ENCODE measurements around the gene CEP76.

DNA sequence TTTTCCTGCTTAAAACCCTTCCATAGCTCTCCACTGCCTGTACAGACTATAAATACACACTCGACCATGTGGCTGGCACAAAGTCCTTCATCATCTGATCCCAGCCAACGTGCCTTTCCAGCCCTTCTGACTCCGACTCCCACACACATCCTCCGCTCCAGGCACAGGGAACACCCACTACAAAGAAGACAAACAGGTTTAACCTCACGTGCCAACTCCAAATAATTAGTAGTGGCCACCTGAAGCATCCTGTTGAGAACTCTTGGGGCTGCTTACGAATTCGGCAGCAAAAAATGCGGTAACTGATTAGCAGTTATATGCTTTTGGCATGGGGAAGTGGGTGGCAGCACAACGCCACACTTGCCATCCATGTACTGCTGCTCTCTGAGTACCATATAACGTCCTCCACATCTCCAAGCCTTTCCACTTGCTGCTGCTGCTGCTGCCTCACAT is 56.7 kb downstream of the CEP76 start:
- TF ChIP-seq, protein P1, sequence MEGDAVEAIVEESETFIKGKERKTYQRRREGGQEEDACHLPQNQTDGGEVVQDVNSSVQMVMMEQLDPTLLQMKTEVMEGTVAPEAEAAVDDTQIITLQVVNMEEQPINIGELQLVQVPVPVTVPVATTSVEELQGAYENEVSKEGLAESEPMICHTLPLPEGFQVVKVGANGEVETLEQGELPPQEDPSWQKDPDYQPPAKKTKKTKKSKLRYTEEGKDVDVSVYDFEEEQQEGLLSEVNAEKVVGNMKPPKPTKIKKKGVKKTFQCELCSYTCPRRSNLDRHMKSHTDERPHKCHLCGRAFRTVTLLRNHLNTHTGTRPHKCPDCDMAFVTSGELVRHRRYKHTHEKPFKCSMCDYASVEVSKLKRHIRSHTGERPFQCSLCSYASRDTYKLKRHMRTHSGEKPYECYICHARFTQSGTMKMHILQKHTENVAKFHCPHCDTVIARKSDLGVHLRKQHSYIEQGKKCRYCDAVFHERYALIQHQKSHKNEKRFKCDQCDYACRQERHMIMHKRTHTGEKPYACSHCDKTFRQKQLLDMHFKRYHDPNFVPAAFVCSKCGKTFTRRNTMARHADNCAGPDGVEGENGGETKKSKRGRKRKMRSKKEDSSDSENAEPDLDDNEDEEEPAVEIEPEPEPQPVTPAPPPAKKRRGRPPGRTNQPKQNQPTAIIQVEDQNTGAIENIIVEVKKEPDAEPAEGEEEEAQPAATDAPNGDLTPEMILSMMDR (IDR thresholded peaks at IDR 0.05; ENCODE audit: insufficient read depth, low read length, poor library complexity, severe bottlenecking) = no peak
- no peak for TF ChIP-seq EZH2phosphoT487 (conservative IDR thresholded peaks at IDR 0.05; ENCODE audit: low read length)

Measured in SU-DHL-6 (cell line).